Karpas-422 (cell line): Measurements from ENCODE around the gene LIN37. TPM values are rescaled to one million over a fixed set of nuclear protein-coding genes. Genes with fewer than 3 reads are reported as not detected.
"Not testable (repeated sequence)": the region's sequence is repeated elsewhere in the genome, so short reads cannot be mapped to it uniquely, and the experiment has no call there.

Experiments used
- DNase-seq: peaks from one replicate; pipeline ENCODE4 v3.0.0-alpha.2; 2015
- H2AFZ ChIP-seq: fragments of 200-600 bp; sonication (generic); 2 replicates; pipeline ENCODE4 v1.6.1; 2014; ENCODE audit warnings: antibody characterized with exemption, low read length, mixed read lengths
- H3K27ac ChIP-seq: fragments of 200-600 bp; sonication (generic); 2 replicates; pipeline ENCODE4 v1.5.1; 2014; ENCODE audit warnings: mild to moderate bottlenecking, low read length, moderate library complexity
- H3K27me3 ChIP-seq: fragments of 200-600 bp; sonication (generic); 2 replicates; pipeline ENCODE4 v1.6.1; 2014; ENCODE audit warnings: low read length, mixed read lengths
- H3K36me3 ChIP-seq: fragments of 200-600 bp; sonication (generic); 2 replicates; pipeline ENCODE4 v1.6.1; 2014; ENCODE audit warnings: low read length, mixed read lengths; ENCODE audit not compliant: insufficient read depth
- H3K4me1 ChIP-seq: fragments of 200-600 bp; sonication (generic); 2 replicates; pipeline ENCODE4 v1.6.1; 2014; ENCODE audit warnings: mild to moderate bottlenecking, low read length, mixed read lengths
- H3K4me2 ChIP-seq: fragments of 200-600 bp; sonication (generic); 2 replicates; pipeline ENCODE4 v1.6.1; 2014; ENCODE audit warnings: low read length, low read depth, mild to moderate bottlenecking; ENCODE audit not compliant: poor library complexity, severe bottlenecking
- H3K4me3 ChIP-seq: fragments of 200-600 bp; sonication (generic); 2 replicates; pipeline ENCODE4 v1.5.1; 2014; ENCODE audit warnings: mild to moderate bottlenecking, antibody characterized with exemption, low read length, mixed read lengths
- H3K79me2 ChIP-seq: fragments of 200-600 bp; sonication (generic); 2 replicates; pipeline ENCODE4 v1.6.1; 2014; ENCODE audit warnings: mild to moderate bottlenecking, low read length, mixed read lengths
- H3K9ac ChIP-seq: fragments of 200-600 bp; sonication (generic); 2 replicates; pipeline ENCODE4 v1.6.0; 2014; ENCODE audit warnings: low read length
- H3K9me2 ChIP-seq: fragments of 200-600 bp; sonication (generic), shearing (Covaris generic); replicated peaks from 2 replicates; pipeline ENCODE4 v1.6.0; 2014; ENCODE audit warnings: mild to moderate bottlenecking, low read length, moderate library complexity; ENCODE audit not compliant: insufficient read depth
- H3K9me3 ChIP-seq: fragments of 300-700, 200-600 bp; sonication (generic); 2 replicates; pipeline ENCODE4 v1.6.1; 2014; ENCODE audit warnings: low read length, mixed read lengths
- H4K20me1 ChIP-seq: fragments of 200-600 bp; sonication (generic); 2 replicates; pipeline ENCODE4 v1.6.1; 2014; ENCODE audit warnings: mild to moderate bottlenecking, antibody characterized with exemption, low read length, low read depth; ENCODE audit not compliant: insufficient read depth
- total RNA-seq: library from RNA; depleted of rRNA; stranded (reverse); fragments of >200 nt; shearing (Covaris generic); gene quantifications from 2 replicates; pipeline ENCODE4 v1.2.3, GENCODE V29; 2014; ENCODE audit warnings: low replicate concordance

Gene LIN37
- total RNA-seq, 1 experiment from 2014 or later, result 12.4 TPM

DNA sequence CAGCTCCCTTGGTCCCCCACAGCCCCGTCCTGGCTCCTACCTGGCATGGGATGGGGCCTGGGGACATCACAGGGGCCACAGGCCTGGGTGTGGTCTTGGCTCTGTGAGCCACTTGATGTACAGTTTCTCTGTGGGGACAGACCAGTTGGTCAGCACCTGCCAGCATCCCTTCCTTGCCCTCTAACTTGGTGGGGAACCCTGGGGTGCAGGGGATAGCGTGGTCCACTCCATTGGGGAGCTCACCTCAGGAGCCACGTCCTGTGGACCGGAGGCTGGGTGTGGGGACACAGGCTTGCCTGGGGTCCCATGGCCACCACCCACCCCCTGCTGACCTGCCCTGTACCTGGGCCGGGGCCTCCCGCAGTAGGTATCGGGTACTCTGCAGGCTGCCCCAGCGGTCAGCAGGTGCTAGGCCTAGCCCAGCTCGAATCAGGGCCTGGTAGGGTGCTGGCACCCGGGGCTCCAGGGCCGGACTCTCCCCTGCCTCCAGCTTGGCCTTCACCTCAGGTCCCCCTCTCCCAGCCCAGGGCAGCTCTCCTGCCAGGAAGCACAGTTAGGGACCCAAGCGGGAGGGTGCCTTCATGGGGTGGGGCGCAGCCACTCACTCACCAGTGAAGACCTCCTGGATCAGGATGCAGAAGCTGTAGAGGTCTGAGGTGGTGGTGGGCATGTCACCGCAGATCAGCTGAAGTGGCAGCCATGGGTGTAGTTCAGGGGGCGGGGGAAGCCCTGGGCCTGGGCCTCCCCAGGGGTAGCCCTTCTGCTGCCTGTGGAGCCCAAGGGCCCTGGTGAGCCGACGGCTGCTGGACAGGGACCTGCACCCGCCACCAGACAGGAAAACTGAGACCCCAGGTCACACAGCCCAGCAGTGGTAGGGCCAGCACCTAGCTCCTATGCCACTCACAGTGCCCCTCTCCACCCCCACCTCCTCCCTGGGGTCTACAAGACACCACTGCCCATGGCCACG, 41.9 kb downstream of the LIN37 start:
- H3K27me3 ChIP-seq, result no peaks in the 10 kb centered on the region
- no peak overlapping the region for H2AFZ ChIP-seq
- H3K79me2 ChIP-seq, result no peaks in the 10 kb centered on the region
- no peaks in the 10 kb centered on the region for H3K36me3 ChIP-seq
- no peak overlapping the region for H3K9ac ChIP-seq
- no peak overlapping the region for H3K4me3 ChIP-seq
- no peaks in the 10 kb centered on the region for H3K9me2 ChIP-seq
- H3K9me3 ChIP-seq, result no peaks in the 10 kb centered on the region
- no peak overlapping the region for H3K27ac ChIP-seq
- H4K20me1 ChIP-seq, result no peaks in the 10 kb centered on the region
- H3K4me1 ChIP-seq, result no peaks in the 10 kb centered on the region
- no peak for DNase-seq
- no peak overlapping the region for H3K4me2 ChIP-seq

DNA sequence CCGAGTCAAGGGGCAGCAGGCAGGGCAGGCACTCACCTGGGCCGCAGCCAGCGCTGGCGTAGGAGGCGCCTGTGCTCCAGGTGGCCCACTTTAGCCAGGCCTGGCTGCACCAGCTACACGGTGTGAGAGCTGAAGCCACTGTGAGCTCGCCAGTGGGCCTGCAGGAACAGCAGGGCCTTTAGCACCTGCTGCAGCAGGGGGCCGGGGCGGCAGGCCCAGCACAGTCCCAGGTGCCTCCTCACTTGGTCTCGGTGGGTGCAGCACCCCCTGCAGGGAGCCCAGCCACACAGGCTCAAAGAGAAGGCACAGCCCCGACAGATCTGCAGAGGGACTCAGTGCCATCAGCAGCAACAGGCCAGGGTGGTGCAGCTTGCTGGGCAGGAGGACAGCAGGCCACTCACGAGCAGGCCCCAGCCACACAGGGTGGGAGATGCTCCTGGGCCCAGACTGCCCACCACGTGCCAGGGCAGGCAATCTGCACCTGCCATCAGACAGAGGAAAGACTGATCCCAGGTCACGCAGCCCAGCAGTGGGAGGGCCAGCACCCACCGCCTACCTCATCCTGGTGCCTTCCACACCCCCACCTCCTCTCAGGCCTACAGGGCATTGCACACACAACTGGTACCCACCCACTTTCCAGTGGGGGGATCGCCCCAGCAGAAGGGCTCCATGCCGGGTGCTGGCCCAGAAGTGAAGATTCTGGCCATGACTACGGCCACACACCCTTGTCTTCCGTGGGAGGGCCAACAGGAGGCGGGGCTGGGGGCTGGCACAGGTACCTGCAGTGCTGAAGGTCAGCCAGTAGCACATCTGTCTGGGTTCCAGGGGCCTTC, 42.8 kb downstream of the LIN37 start:
- Histone ChIP-seq H3K4me3 (no peak overlapping the region), H3K9ac (no peak overlapping the region), H3K9me3 (no peaks in the 10 kb centered on the region), H3K4me2 (no peak overlapping the region), H3K36me3 (no peaks in the 10 kb centered on the region), H3K27me3 (no peaks in the 10 kb centered on the region), H3K9me2 (no peaks in the 10 kb centered on the region), H2AFZ (no peak overlapping the region), H3K79me2 (no peaks in the 10 kb centered on the region), H3K27ac (no peak overlapping the region), H4K20me1 (no peaks in the 10 kb centered on the region), H3K4me1 (no peaks in the 10 kb centered on the region)
- peak; percentile 81 for DNase-seq

- Histone ChIP-seq H3K27ac (no peak overlapping the region), H3K9me2 (no peaks in the 10 kb centered on the region), H4K20me1 (no peaks in the 10 kb centered on the region), H3K27me3 (no peaks in the 10 kb centered on the region), H3K4me2 (no peak overlapping the region), H3K79me2 (no peaks in the 10 kb centered on the region), H3K4me3 (no peak overlapping the region), H3K9me3 (no peaks in the 10 kb centered on the region), H3K4me1 (no peaks in the 10 kb centered on the region), H2AFZ (no peak overlapping the region), H3K9ac (no peak overlapping the region), H3K36me3 (no peaks in the 10 kb centered on the region)
- DNase-seq, result no peak
These were observed 43.5 kb downstream of the LIN37 start for GRCh38 chr19:35791814-35792279.

DNA sequence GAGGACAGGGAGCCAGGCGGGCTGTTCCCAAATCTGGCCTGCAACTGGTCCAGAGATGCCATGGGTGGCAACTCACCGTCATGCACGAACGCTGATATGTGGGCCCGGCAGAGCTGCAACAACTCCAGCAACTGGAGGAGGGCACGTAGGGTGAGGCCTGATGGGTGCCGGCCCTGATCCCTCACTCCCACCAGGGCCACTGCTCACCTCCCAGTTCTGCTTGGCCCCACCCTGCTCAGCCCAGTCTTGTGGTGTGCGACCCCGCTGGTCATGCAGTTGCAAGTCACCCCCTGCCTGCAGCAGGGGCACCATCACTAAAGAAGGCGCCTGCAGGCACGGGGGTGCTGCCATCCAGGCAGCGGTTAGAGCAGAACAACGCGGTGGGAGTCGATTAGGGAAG, 43.9 kb downstream of the LIN37 start:
- no peaks in the 10 kb centered on the region for H3K4me1 ChIP-seq
- H3K27me3 ChIP-seq, result no peaks in the 10 kb centered on the region
- H2AFZ ChIP-seq, result no peak overlapping the region
- H3K4me2 ChIP-seq, result no peak overlapping the region
- no peaks in the 10 kb centered on the region for H3K79me2 ChIP-seq
- H4K20me1 ChIP-seq, result no peaks in the 10 kb centered on the region
- no peak overlapping the region for H3K4me3 ChIP-seq
- H3K9me3 ChIP-seq, result no peaks in the 10 kb centered on the region
- no peaks in the 10 kb centered on the region for H3K36me3 ChIP-seq
- no peaks in the 10 kb centered on the region for H3K9me2 ChIP-seq
- H3K9ac ChIP-seq, result no peak overlapping the region
- no peak for DNase-seq
- H3K27ac ChIP-seq, result no peak overlapping the region

DNA sequence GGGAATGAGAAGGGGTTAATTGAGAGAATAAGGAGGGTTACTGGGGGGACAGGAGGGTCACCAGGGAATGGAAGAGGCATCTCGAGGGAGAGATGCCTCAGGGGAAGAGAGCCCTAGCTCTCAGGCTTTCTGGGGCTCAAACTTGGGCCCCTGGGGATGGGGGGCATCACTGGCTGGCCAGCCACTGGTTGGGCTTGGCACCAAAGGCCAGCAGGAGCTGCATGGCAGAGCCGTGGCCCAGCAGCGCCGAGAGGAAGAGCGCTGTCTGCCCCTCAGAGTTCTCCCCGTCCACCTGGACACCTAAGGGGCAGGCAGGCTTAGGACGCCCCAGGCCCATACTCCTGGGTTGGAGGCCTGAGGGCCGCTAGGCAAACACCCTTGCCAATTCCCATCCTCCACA, 44.5 kb downstream of the LIN37 start:
- Histone ChIP-seq H3K9ac (no peak overlapping the region), H3K4me2 (no peak overlapping the region), H3K36me3 (no peaks in the 10 kb centered on the region)

GRCh38 chr19:35793381-35794165, 45.2 kb downstream of the LIN37 start:
- DNase-seq, result no peak
- H4K20me1 ChIP-seq, result no peaks in the 10 kb centered on the region
- H2AFZ ChIP-seq, result no peak overlapping the region
- H3K9me3 ChIP-seq, result no peaks in the 10 kb centered on the region
- no peaks in the 10 kb centered on the region for H3K4me1 ChIP-seq
- H3K4me2 ChIP-seq, result no peak overlapping the region
- H3K9me2 ChIP-seq, result no peaks in the 10 kb centered on the region
- no peaks in the 10 kb centered on the region for H3K79me2 ChIP-seq
- H3K4me3 ChIP-seq, result no peak overlapping the region
- H3K27me3 ChIP-seq, result no peaks in the 10 kb centered on the region
- H3K36me3 ChIP-seq, result no peaks in the 10 kb centered on the region
- no peak overlapping the region for H3K9ac ChIP-seq
- no peak overlapping the region for H3K27ac ChIP-seq

More for the DNA sequence above, 44.5 kb downstream of the LIN37 start:
- H3K4me1 ChIP-seq, result no peaks in the 10 kb centered on the region
- no peak for DNase-seq
- H3K27me3 ChIP-seq, result no peaks in the 10 kb centered on the region
- no peak overlapping the region for H3K4me3 ChIP-seq
- H3K79me2 ChIP-seq, result no peaks in the 10 kb centered on the region
- H4K20me1 ChIP-seq, result no peaks in the 10 kb centered on the region
- H3K27ac ChIP-seq, result no peak overlapping the region
- H2AFZ ChIP-seq, result no peak overlapping the region
- no peaks in the 10 kb centered on the region for H3K9me2 ChIP-seq
- no peaks in the 10 kb centered on the region for H3K9me3 ChIP-seq

DNA sequence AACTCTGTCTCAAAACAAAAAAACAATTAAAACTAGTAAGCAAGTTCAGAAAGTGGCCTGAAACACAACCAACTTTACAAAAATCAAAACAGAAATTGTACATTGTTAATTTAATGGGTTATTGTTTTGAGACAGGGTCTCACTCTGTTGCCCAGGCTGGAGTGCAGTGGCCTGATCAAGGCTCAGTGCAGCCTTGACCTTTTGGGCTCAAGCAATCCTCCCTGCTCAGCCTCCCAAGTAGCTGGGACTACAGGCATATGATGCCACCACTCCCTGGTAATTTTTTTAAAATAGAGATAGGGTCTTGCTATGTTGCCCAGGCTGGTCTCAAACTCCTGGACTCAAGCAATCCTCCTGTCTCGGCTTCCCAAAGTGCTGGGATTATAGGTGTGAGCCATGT, 47.2 kb downstream of the LIN37 start:
- H2AFZ ChIP-seq, H3K79me2 ChIP-seq, H3K27ac ChIP-seq, DNase-seq, H3K4me2 ChIP-seq, H3K9me2 ChIP-seq, H3K9ac ChIP-seq, H3K9me3 ChIP-seq, H3K27me3 ChIP-seq, H3K4me1 ChIP-seq, H4K20me1 ChIP-seq, H3K36me3 ChIP-seq, H3K4me3 ChIP-seq: not testable (repeated sequence)
